ENCODE results near the gene OTP.
"Not testable (repeated sequence)": the region's sequence is repeated elsewhere in the genome, so short reads cannot be mapped to it uniquely, and the experiment has no call there.

Gene OTP

GRCh38 chr5:77633207-77633675 is 5.3 kb downstream of the OTP start:
- no peak overlapping the region for H3K27ac Mint-ChIP-seq
- H3K9me3 Mint-ChIP-seq (ENCODE audit: low read depth) = no peaks in the 10 kb centered on the region
- H3K36me3 Mint-ChIP-seq = peaks cover 7% of the 10 kb centered on the region
- H3K4me1 Mint-ChIP-seq (ENCODE audit: low read depth) = peaks cover 35% of the 10 kb centered on the region
- no peak overlapping the region for H3K4me3 Mint-ChIP-seq
- H3K27me3 Mint-ChIP-seq = peaks cover 59% of the 10 kb centered on the region

GRCh38 chr5:77632526-77633206 is 5.8 kb downstream of the OTP start:
- peak overlapping the region; percentile 61 for H3K27ac Mint-ChIP-seq
- no peaks in the 10 kb centered on the region for H3K9me3 Mint-ChIP-seq (ENCODE audit: low read depth)
- peaks cover 58% of the 10 kb centered on the region for H3K27me3 Mint-ChIP-seq
- peaks cover 7% of the 10 kb centered on the region for H3K36me3 Mint-ChIP-seq
- H3K4me1 Mint-ChIP-seq (ENCODE audit: low read depth) = peaks cover 33% of the 10 kb centered on the region
- H3K4me3 Mint-ChIP-seq = peak overlapping the region; percentile 10

GRCh38 chr5:77630114-77630680 is 8.3 kb downstream of the OTP start:
- Mint-ChIP-seq H3K4me3 (peak overlapping the region; percentile 89), H3K36me3 (peaks cover 7% of the 10 kb centered on the region), H3K27me3 (peaks cover 55% of the 10 kb centered on the region), H3K4me1 (ENCODE audit: low read depth) (peaks cover 24% of the 10 kb centered on the region), H3K27ac (no peak overlapping the region), H3K9me3 (ENCODE audit: low read depth) (peaks cover 8% of the 10 kb centered on the region)

- Mint-ChIP-seq H3K27ac (no peak overlapping the region), H3K4me1 (ENCODE audit: low read depth) (peaks cover 24% of the 10 kb centered on the region), H3K27me3 (peaks cover 57% of the 10 kb centered on the region), H3K9me3 (ENCODE audit: low read depth) (peaks cover 8% of the 10 kb centered on the region), H3K36me3 (peaks cover 7% of the 10 kb centered on the region), H3K4me3 (peak overlapping the region; percentile 89)
These were observed 8.9 kb downstream of the OTP start for GRCh38 chr5:77629509-77630113.

- H3K4me1 Mint-ChIP-seq (ENCODE audit: low read depth) = peaks cover 24% of the 10 kb centered on the region
- H3K27ac Mint-ChIP-seq = no peak overlapping the region
- peaks cover 8% of the 10 kb centered on the region for H3K9me3 Mint-ChIP-seq (ENCODE audit: low read depth)
- H3K36me3 Mint-ChIP-seq = peaks cover 7% of the 10 kb centered on the region
- peaks cover 58% of the 10 kb centered on the region for H3K27me3 Mint-ChIP-seq
- H3K4me3 Mint-ChIP-seq = peak overlapping the region; percentile 89
These were observed 9.5 kb downstream of the OTP start for GRCh38 chr5:77628840-77629508.

GRCh38 chr5:77627869-77628674 is 10.4 kb downstream of the OTP start:
- H3K36me3 Mint-ChIP-seq = peaks cover 7% of the 10 kb centered on the region
- H3K4me3 Mint-ChIP-seq = peak overlapping the region; percentile 20
- H3K9me3 Mint-ChIP-seq (ENCODE audit: low read depth) = peaks cover 8% of the 10 kb centered on the region
- H3K27me3 Mint-ChIP-seq = peaks cover 54% of the 10 kb centered on the region
- H3K4me1 Mint-ChIP-seq (ENCODE audit: low read depth) = peaks cover 24% of the 10 kb centered on the region
- no peak overlapping the region for H3K27ac Mint-ChIP-seq

GRCh38 chr5:77623203-77623740 is 15.2 kb downstream of the OTP start:
- peaks cover 44% of the 10 kb centered on the region for H3K27me3 Mint-ChIP-seq
- no peaks in the 10 kb centered on the region for H3K36me3 Mint-ChIP-seq
- no peak overlapping the region for H3K27ac Mint-ChIP-seq
- H3K9me3 Mint-ChIP-seq (ENCODE audit: low read depth) = peaks cover 8% of the 10 kb centered on the region
- H3K4me3 Mint-ChIP-seq = no peak overlapping the region
- peaks cover 1% of the 10 kb centered on the region for H3K4me1 Mint-ChIP-seq (ENCODE audit: low read depth)

- Mint-ChIP-seq H3K27me3 (peaks cover 41% of the 10 kb centered on the region), H3K4me3 (no peak overlapping the region), H3K4me1 (ENCODE audit: low read depth) (no peaks in the 10 kb centered on the region), H3K36me3 (no peaks in the 10 kb centered on the region), H3K9me3 (ENCODE audit: low read depth) (peaks cover 8% of the 10 kb centered on the region), H3K27ac (no peak overlapping the region)
These were observed 17.1 kb downstream of the OTP start for GRCh38 chr5:77621440-77621839.

- Mint-ChIP-seq H3K27ac (no peak overlapping the region), H3K9me3 (ENCODE audit: low read depth) (no peaks in the 10 kb centered on the region), H3K36me3 (no peaks in the 10 kb centered on the region), H3K27me3 (peaks cover 37% of the 10 kb centered on the region), H3K4me1 (ENCODE audit: low read depth) (no peaks in the 10 kb centered on the region), H3K4me3 (no peak overlapping the region)
These were observed 18.1 kb downstream of the OTP start for GRCh38 chr5:77620405-77620804.

- Mint-ChIP-seq H3K4me1 (ENCODE audit: low read depth) (no peaks in the 10 kb centered on the region), H3K27ac (no peak overlapping the region), H3K36me3 (no peaks in the 10 kb centered on the region), H3K9me3 (ENCODE audit: low read depth) (no peaks in the 10 kb centered on the region), H3K4me3 (no peak overlapping the region), H3K27me3 (peaks cover 24% of the 10 kb centered on the region)
These were observed 21.6 kb downstream of the OTP start for GRCh38 chr5:77616920-77617319.

GRCh38 chr5:77608927-77609326 is 29.6 kb downstream of the OTP start:
- not testable (repeated sequence) for H3K9me3 Mint-ChIP-seq (ENCODE audit: low read depth); H3K36me3 Mint-ChIP-seq; H3K4me1 Mint-ChIP-seq (ENCODE audit: low read depth); H3K27ac Mint-ChIP-seq; H3K4me3 Mint-ChIP-seq
- peaks cover 32% of the 10 kb centered on the region for H3K27me3 Mint-ChIP-seq

GRCh38 chr5:77607324-77607723 is 31.2 kb downstream of the OTP start:
- Mint-ChIP-seq H3K9me3 (ENCODE audit: low read depth) (peaks cover 4% of the 10 kb centered on the region), H3K4me1 (ENCODE audit: low read depth) (no peaks in the 10 kb centered on the region), H3K36me3 (no peaks in the 10 kb centered on the region), H3K27ac (no peak overlapping the region), H3K27me3 (peaks cover 41% of the 10 kb centered on the region), H3K4me3 (no peak overlapping the region)

- no peaks in the 10 kb centered on the region for H3K36me3 Mint-ChIP-seq
- peaks cover 40% of the 10 kb centered on the region for H3K27me3 Mint-ChIP-seq
- no peak overlapping the region for H3K27ac Mint-ChIP-seq
- no peak overlapping the region for H3K4me3 Mint-ChIP-seq
- peaks cover 4% of the 10 kb centered on the region for H3K9me3 Mint-ChIP-seq (ENCODE audit: low read depth)
- H3K4me1 Mint-ChIP-seq (ENCODE audit: low read depth) = no peaks in the 10 kb centered on the region
These were observed 32.2 kb downstream of the OTP start for GRCh38 chr5:77606279-77606678.

- Mint-ChIP-seq H3K4me1 (ENCODE audit: low read depth) (no peaks in the 10 kb centered on the region), H3K36me3 (no peaks in the 10 kb centered on the region), H3K9me3 (ENCODE audit: low read depth) (peaks cover 4% of the 10 kb centered on the region), H3K27me3 (peaks cover 27% of the 10 kb centered on the region), H3K27ac (no peak overlapping the region), H3K4me3 (no peak overlapping the region)
These were observed 38.8 kb downstream of the OTP start for GRCh38 chr5:77599679-77600078.
